DMS114 treated with DMSO at 0.1 percent for 48 hours (cell line): ENCODE measurements around the gene KYAT1.

Experiments used
- DNase-seq: peaks from one replicate; lab custom pipeline; 2025; ENCODE audit not compliant: unreplicated experiment; lab: John Stamatoyannopoulos, UW

Gene KYAT1

GRCh38 chr9:128881884-128882676 lies at the start of gene KYAT1, which contains the start of gene LRRC8A:
TSS of gene KYAT1 (minus strand) at chr9:128881950. CDS start at chr9:128845405, 36,545 bp downstream.
TSS of gene LRRC8A (plus strand) at chr9:128882133. CDS start at chr9:128907165, 25,032 bp downstream.
- DNase-seq: peak; percentile 86

GRCh38 chr9:128929560-128929959 lies 47.8 kb upstream of the KYAT1 start:
- DNase-seq: no peak

DNA sequence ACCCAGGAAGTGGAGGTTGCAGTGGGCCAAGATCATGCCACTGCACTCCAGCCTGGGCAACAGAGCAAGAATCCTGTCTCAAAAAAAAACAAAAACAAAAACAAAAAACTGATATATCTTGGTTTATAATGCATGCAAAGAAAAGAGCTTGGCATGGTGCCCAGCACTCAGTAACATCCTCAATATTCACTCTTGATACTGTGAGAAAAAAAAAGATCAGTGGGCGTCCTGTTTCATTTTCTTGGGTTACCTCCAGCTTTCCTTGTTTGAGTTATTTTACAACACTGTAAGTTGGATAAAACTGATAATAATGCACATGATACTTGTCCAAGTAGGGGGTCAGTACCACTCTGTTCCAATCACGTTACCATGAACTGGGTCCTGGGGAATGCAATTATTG lies 46.9 kb upstream of the KYAT1 start:
- DNase-seq: no peak

DNA sequence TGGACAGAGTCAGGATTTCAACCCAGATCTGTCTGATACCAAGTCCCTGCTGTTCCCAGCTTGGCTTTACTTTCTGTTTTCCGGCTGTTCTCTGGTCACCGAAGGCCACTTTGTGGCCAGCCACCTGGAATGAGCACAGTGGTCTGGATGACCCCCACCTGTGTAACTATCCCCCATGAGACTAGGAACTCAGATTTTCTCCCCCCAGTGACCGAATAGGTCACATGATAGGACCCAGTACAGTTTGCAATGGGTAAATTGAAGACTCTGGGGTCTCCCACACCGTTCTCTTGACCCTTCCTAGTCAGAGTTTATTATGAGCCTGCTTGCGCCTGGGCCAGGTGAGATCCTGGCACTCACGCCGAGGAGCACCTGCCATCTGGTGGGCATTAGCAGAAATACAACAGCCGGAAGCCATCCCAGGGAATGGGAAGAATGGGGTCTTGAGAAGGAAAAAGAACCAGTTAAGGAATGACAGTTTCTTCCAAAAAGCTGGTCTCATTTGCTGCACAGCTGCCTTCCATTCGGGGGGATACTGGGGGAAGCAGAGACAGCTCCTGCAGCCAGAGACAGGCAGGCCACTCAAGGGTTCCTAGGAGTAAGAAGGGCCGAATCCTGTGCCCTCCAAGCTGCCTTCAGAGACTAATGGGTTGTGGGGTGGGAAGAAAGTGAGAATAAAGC lies 46.1 kb upstream of the KYAT1 start:
- peak; percentile 9 for DNase-seq

DNA sequence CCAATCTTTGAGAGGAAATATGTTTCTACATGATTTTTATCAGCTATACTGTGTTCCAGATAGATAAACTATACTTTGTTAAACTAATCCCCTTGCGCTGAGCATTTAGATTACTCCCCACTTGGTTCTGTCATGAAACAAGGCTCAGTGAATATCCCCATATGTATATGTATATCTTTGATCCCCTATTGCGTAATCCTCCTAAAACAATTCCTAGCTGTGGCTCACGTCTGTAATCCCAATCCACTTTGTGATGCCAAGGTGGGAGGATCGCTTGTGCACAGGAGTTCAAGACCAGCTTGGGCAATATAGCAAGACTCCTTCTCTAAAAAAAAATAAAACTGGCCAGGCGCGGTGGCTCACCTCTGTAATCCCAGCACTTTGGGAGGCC lies 41.7 kb upstream of the KYAT1 start:
- no peak for DNase-seq

GRCh38 chr9:128921881-128922763 lies 40.4 kb upstream of the KYAT1 start:
- DNase-seq: peak; percentile 23

GRCh38 chr9:128920381-128921058 lies 38.8 kb upstream of the KYAT1 start, which contains the start of gene PHYHD1:
TSS of gene PHYHD1 (plus strand) at chr9:128920982. CDS start at chr9:128922324, 1,342 bp downstream.
- no peak for DNase-seq

- no peak for DNase-seq
Observed at GRCh38 chr9:128919402-128920089, 37.8 kb upstream of the KYAT1 start.

DNA sequence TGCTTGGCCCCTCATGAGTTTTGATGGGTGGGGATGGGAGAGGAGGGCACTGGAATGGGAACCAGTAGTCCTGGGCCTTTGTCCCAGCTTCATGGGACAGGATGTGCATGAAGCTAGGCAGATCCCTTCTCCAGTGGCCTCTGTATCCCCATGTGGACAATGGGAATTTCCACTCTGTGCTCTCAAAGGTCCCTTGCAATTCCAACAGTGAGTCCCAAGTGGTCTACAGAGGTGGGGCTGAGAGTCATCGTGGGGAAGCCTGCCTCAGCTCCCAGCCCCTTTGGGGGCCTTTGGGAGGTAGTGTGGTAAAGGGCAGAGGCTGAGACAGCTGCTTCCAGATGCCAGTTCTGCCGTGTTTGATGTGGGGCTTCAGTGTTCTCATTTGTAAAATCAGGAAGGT lies 37.2 kb upstream of the KYAT1 start:
- DNase-seq: no peak

DNA sequence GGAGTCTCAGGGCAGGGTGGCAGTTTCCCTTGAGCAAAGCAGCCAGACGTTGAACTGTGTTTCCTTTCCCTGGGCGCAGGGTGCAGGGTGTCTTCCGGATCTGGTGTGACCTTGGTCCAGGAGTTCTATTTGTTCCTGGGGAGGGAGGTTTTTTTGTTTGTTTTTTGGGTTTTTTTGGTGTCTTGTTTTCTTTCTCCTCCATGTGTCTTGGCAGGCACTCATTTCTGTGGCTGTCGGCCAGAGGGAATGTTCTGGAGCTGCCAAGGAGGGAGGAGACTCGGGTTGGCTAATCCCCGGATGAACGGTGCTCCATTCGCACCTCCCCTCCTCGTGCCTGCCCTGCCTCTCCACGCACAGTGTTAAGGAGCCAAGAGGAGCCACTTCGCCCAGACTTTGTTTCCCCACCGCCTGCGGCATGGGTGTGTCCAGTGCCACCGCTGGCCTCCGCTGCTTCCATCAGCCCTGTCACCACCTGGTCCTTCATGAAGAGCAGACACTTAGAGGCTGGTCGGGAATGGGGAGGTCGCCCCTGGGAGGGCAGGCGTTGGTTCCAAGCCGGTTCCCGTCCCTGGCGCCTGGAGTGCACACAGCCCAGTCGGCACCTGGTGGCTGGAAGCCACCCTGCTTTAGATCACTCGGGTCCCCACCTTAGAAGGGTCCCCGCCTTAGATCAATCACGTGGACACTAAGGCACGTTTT lies 35.5 kb upstream of the KYAT1 start:
- DNase-seq: no peak

- no peak for DNase-seq
Observed at GRCh38 chr9:128916745-128917144, 35.0 kb upstream of the KYAT1 start.

DNA sequence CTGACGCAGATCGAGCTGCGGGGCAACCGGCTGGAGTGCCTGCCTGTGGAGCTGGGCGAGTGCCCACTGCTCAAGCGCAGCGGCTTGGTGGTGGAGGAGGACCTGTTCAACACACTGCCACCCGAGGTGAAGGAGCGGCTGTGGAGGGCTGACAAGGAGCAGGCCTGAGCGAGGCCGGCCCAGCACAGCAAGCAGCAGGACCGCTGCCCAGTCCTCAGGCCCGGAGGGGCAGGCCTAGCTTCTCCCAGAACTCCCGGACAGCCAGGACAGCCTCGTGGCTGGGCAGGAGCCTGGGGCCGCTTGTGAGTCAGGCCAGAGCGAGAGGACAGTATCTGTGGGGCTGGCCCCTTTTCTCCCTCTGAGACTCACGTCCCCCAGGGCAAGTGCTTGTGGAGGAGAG lies 34.5 kb upstream of the KYAT1 start:
- no peak for DNase-seq

GRCh38 chr9:128913995-128914772 lies 32.4 kb upstream of the KYAT1 start:
- DNase-seq: no peak

GRCh38 chr9:128913048-128913900 lies 31.5 kb upstream of the KYAT1 start:
- no peak for DNase-seq

- no peak for DNase-seq
Observed at GRCh38 chr9:128912270-128912853, 30.6 kb upstream of the KYAT1 start.

DNA sequence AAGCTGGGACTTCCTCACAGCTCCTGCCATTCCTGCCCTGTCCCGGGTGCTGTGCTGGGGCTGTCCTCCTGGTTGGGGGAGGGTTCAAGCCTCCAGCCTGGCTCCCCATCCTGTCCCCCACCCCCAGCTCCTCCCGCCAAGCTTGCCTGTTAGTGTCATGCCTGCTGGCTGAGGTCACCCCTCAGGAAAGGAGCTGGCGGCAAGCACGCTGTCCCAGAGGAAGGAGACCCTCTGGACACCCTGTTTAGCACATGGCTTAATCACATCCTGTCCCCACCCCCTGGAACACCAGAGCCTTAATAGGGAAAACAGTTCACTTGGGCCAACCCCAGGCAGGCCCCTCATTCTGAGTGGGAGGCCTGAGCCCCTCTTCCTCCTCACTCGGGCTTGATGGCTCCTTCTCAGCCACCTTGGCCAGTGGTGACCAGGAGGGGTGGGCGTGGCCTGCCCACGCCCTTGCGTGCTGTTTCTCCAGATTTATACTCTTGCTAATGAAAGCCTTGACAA lies 29.8 kb upstream of the KYAT1 start:
- DNase-seq: no peak

DNA sequence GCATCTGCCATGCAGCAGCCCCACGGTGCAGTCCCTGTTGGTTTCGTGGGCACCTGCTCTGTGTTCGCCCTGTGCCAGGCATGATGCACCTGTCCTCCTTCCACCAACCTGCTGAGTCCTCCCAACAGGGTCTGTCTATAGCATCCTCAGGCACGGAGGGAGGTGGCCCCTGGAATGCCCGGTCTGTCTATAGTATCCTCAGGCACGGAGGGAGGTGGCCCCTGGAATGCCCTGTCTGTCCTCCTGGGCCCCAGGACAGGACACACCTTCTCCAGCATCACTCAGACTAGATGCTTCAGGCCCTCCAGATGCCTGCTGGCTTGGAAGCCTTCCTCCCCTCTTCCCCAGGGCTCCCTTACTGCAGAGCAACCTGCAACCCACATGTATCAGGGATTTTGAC lies 29.2 kb upstream of the KYAT1 start:
- no peak for DNase-seq
